SH-SY5Y (cell line): ENCODE data around the gene TNFAIP8L3.

Experiments
- GATA2 ChIP-seq: IDR thresholded peaks from 2 replicates; pipeline ENCODE4 v1.6.1; 2011; ENCODE audit warnings: mild to moderate bottlenecking, low read depth, low read length
- GATA3 ChIP-seq: IDR thresholded peaks from 2 replicates; pipeline ENCODE4 v1.6.1; 2011; ENCODE audit warnings: low read depth, mild to moderate bottlenecking, low read length, moderate library complexity

DNA sequence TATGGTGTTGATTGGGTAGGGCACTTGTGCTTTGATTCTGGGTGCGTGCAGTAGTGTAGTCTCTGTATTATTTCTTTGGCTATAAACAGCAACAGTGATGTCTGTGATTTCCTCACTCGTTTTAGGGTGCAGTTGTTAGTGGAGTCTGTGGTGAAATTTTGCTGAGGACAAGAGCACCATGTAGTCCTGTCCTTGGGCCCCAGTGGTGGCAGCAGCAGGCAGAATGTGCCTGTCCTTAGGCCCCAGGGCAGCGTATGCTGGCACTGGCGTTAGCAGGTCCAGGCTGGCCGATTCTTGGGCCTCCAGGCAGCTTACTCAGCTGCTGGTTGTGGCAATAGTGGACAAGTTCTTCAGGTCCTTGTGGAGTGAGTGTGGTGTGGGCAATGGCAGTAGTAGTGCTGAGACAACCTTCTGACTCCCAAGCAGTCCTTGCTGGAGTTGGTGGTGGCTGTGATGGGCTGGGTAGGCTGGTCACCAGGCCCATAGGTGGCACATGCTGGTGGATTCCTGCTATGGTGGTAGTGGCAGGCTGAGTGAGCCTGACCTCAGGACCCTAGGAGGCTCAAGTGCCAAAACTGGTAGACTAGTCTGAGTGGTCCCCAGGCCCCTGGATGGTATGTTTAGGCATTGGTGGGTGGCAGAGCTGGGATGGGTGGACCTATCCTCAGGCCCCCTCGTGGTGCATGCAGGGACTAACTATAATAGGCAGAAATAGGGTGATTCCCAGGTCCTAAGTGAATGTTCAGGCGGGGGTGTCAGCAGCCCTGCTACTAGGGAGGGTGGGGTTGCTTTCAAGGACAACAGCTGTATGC, 56.3 kb downstream of the TNFAIP8L3 start:
- TF ChIP-seq GATA3 = no peak
- no peak for TF ChIP-seq GATA2
